ENCODE results near the gene GRID1.

The GRID1 gene

GRCh38 chr10:86353506-86354485 lies 12.8 kb downstream of the GRID1 start:
- DNase-seq: no peak

- no peak for DNase-seq
Measured at GRCh38 chr10:86350897-86351296, 15.7 kb downstream of the GRID1 start.

GRCh38 chr10:86349940-86350630 lies 16.5 kb downstream of the GRID1 start:
- no peak for DNase-seq

- no peak for DNase-seq
Measured at GRCh38 chr10:86349474-86349873, 17.1 kb downstream of the GRID1 start.

GRCh38 chr10:86348321-86349210 lies 18.0 kb downstream of the GRID1 start:
- DNase-seq: no peak

GRCh38 chr10:86347856-86348255 lies 18.7 kb downstream of the GRID1 start:
- no peak for DNase-seq

GRCh38 chr10:86346799-86347665 lies 19.6 kb downstream of the GRID1 start:
- DNase-seq: no peak

GRCh38 chr10:86345859-86346798 lies 20.5 kb downstream of the GRID1 start:
- DNase-seq: no peak

- DNase-seq: no peak
Measured at GRCh38 chr10:86345296-86345858, 21.2 kb downstream of the GRID1 start.

GRCh38 chr10:86344714-86345161 lies 21.9 kb downstream of the GRID1 start:
- no peak for DNase-seq

- DNase-seq: no peak
Measured at GRCh38 chr10:86344281-86344680, 22.3 kb downstream of the GRID1 start.

GRCh38 chr10:86343761-86344160 lies 22.8 kb downstream of the GRID1 start:
- DNase-seq: no peak

- no peak for DNase-seq
Measured at GRCh38 chr10:86342111-86342863, 24.3 kb downstream of the GRID1 start.

GRCh38 chr10:86341361-86341811 lies 25.2 kb downstream of the GRID1 start:
- DNase-seq: no peak

GRCh38 chr10:86340991-86341260 lies 25.7 kb downstream of the GRID1 start:
- no peak for DNase-seq

GRCh38 chr10:86340176-86340990 lies 26.2 kb downstream of the GRID1 start:
- no peak for DNase-seq

- no peak for DNase-seq
Measured at GRCh38 chr10:86339226-86339865, 27.2 kb downstream of the GRID1 start.

GRCh38 chr10:86337121-86337601 lies 29.4 kb downstream of the GRID1 start:
- DNase-seq: no peak

Data from stimulated activated CD4-positive, alpha-beta T cell treated with anti-CD3 and anti-CD28 coated beads, Interleukin-15, amount 100 ng/mL, for 24 hours (primary cell).